Vagina (tissue), 2 donors: ENCODE data around the gene PAPSS2.

Experiments
- POLR2A ChIP-seq, 2 donors: fragments of 450-650 bp; IDR thresholded peaks; one replicate each; pipeline ENCODE4 v1.6.1; 2017; ENCODE audit warnings: antibody characterized with exemption in 2 of 2, mild to moderate bottlenecking in 2 of 2, moderate library complexity in 2 of 2
- POLR2AphosphoS5 ChIP-seq, 2 donors: sonication (generic); formaldehyde crosslinking; IDR thresholded peaks; one replicate each; pipeline ENCODE4 v1.9.0; 2017; ENCODE audit warnings: antibody characterized with exemption in 2 of 2, mild to moderate bottlenecking in 2 of 2, low read depth in 1 of 2; ENCODE audit not compliant: insufficient read depth in 1 of 2
- TF ChIP-seq, protein P1 (sequence below), 3 experiments: fragments of 450-650 bp in 2 of 3; fragments of 200-600 bp in 1 of 3; sonication (generic) in 1 of 3; IDR thresholded peaks; one replicate each; pipeline ENCODE4 v1.5.1; 2017 to 2019; ENCODE audit warnings: antibody characterized with exemption in 3 of 3, mild to moderate bottlenecking in 2 of 3, moderate library complexity in 2 of 3

DNA sequence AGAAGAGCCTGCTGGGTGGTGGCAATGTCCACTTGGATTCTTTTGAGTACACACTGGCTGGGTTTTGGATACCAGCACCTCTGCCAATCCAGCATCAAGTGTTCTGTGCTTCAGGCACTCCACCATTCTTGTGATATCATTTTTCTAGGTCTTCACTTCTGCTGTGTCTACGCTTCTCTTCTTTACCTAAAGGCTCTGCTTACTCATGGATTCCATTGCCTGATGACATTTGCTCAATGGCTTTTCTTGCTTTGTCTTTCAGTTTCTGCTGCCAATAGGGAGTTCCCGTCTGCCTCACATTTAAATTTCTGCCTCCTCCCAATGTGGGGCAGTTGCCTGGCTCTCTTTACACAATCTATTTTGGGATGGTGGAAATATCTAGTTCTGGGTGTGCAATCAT is 12.7 kb upstream of the PAPSS2 start:
- TF ChIP-seq, protein P1, sequence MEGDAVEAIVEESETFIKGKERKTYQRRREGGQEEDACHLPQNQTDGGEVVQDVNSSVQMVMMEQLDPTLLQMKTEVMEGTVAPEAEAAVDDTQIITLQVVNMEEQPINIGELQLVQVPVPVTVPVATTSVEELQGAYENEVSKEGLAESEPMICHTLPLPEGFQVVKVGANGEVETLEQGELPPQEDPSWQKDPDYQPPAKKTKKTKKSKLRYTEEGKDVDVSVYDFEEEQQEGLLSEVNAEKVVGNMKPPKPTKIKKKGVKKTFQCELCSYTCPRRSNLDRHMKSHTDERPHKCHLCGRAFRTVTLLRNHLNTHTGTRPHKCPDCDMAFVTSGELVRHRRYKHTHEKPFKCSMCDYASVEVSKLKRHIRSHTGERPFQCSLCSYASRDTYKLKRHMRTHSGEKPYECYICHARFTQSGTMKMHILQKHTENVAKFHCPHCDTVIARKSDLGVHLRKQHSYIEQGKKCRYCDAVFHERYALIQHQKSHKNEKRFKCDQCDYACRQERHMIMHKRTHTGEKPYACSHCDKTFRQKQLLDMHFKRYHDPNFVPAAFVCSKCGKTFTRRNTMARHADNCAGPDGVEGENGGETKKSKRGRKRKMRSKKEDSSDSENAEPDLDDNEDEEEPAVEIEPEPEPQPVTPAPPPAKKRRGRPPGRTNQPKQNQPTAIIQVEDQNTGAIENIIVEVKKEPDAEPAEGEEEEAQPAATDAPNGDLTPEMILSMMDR (IDR thresholded peaks at IDR 0.05), result no peak
- TF ChIP-seq POLR2A (IDR thresholded peaks at IDR 0.05), result no peak
- TF ChIP-seq POLR2AphosphoS5 (IDR thresholded peaks at IDR 0.05; ENCODE audit: insufficient read depth in 1 of 2, low read depth in 1 of 2), result no peak
